Measurements from ENCODE around the gene ASS1.

The ASS1 gene

DNA sequence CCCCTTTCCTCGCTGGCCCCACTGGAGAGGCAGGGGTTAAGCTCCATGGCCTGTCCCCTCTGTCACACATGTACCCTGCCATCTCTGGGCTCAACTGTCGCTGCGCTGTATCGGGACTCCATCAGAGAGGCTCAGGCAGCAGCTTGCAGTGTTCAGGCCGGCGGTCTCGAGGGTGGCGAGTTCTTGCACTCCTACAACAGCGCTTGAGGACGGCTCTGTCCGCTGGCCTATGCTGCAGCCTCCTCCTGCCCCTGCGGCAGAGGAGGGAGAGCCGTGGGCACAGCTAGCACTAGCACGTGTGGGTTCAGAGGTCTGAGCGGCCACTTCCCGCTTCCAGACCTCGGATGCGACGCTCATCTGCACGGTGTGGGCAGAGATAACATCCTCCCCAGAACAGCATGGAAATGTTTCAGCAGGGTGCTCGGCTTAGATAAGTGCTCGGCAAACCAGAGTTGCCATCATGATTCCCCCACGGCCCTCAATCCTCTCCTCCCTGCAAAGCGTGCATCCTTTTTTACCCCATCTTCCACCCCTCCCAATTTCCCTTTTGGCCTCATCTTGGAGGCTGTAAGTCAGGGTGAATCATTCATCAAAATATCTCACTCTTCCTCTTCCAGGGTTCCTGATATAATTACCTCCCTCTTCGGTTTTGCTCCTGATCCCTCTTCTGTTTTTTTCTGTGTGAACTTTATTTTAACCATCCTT lies 92.7 kb downstream of the ASS1 start:
- peak; percentile 97 for DNase-seq

DNA sequence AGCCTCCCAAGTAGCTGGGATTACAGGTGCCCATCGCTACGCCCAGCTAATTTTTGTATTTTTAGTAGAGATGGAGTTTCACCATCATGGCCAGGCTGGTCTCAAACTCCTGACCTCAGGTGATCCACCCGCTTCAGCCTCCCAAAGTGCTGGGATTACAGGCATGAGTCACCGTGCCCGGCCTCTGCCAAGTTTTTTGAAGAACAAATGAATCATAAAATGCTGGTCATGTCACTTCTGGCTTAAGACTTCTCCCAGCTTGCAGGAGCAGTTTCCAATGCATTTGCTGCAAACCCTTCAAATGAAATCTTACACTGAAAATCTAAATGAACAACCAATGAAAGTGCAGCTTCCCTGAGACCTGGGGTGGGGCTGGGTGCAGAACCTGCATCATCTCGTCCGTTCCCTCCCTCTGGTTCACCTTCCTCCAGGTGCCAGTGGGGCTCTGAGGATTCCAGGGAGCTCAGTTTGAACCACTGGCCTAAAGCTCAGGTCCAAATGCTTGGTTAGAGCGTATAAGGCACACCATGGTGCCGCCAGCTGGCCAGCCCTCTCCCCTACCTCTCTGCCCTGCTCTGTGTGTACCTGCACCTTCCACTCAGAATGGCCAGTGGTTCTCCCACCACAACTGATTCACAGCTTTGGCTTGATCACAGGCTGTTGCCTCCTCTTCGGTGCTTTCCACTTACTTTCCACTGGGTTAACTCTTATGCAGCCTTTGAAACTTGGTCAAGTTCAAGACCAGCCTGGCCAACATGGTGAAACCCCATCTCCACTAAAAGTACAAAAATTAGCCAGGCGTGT lies 94.9 kb downstream of the ASS1 start:
- DNase-seq: peak; percentile 46

DNA sequence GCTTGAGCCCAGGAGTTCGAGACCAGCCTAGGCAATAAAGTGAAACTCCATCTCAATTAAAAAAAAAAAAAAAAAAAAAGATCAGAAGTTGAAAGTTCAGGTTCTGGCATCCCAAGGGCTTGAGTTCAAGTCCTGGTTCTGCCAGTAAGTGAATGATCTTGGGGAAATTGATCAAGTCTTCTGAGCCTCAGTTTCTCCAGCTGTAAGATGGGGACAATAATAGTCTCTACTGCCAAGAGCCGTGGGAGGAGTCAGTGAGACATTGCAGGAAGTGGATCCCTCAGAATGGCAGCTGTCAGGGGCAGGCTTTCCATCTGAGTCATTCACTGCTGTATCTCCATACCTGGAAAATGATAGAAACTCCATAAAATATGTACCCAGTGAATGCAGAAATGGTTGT lies 96.8 kb downstream of the ASS1 start:
- DNase-seq: no peak

DNA sequence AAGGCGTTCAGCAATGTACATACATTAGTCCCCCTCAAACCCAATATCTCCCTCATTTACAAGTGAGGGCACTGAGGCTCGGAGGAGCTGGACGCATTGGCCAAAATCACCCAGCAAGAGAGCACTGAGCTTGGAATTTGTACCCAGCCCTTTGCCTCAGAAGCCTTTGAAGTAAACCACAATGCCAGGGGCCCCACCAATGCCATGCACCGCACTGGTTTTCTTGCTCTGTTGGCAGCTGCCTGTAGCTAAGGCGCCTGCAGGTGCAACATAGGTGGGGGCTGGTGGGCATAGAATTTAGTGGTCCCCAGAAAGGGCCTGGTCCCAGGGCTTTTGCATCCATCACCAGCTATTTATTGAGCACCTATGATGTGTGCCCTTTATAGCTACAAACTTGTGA lies 97.3 kb downstream of the ASS1 start:
- DNase-seq: no peak

DNA sequence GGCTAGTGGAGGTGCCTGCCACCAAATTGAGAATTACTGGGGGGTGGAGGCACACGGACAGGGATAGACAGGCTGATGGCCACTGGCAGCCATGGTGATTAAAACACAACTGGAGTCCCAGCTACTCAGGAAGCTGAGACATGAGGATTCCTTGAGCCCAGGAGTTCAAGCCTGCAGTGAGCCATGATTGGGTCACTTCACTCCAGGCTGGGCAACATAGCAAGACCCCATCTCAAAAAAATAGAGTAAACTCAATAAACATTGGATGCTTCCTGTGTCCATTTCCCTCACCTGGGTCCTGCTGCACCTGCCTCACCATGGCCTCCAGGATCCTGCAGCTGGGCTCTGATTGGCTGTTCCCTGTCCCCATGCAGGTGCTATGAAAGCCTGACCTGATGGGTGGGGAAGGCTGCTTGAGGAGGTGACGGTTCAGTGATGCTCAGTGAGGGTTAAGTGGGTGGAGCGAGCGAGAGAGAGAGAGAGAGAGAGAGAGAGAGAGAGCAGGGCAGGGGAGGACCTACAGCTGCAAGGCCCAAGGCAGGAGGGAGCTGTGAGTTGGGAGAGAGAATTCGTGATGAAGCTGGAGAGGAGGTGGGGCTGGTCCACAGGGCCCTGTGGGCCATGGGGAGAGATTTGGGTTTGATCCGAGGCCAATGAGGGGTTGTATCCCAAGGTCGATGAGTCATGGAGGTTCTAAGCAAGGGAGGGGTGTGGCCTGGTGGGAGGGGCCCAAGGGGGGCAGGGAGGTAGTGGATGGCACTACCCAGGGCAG lies 97.9 kb downstream of the ASS1 start:
- DNase-seq: peak; percentile 85

DNA sequence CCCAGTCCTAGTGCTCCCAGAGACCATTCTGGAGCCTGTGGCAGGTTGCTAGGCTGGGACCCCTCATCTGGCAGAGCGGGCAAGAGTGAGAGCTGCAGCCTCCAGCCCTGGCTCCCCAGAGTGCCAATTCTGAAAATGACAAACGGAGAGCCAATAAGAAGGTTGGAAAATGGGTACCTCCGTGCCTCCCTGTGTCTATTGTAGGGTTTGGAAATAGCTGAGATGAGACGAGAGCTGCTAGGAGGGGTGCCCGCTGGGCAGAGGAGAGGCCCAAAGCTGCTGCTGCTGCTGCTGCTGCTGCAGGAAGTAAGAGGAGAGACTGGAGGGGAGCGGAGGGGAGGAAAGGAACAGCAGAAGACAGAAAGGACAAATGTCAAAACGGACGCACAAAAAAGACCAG lies 98.6 kb downstream of the ASS1 start:
- DNase-seq: no peak

DNA sequence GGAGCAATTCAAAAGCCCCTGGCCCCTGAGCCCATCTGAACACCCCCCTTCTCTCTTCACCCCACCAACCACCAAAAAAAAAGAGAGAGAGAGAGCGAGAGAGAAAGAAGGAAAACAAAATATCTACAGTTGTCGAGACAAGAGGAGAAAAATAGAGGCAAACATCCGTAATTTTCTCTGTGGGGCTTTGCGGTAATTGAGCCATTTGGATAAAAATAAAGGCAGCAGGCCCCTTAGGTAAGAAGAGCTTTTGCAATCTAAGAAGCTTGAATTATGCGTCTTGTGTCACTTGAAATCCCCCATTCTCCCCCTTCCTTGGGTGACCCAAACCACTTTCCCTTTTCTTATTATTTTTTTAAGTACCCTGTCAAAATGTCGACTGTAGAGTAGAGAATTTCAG lies 99.1 kb downstream of the ASS1 start:
- no peak for DNase-seq

DNA sequence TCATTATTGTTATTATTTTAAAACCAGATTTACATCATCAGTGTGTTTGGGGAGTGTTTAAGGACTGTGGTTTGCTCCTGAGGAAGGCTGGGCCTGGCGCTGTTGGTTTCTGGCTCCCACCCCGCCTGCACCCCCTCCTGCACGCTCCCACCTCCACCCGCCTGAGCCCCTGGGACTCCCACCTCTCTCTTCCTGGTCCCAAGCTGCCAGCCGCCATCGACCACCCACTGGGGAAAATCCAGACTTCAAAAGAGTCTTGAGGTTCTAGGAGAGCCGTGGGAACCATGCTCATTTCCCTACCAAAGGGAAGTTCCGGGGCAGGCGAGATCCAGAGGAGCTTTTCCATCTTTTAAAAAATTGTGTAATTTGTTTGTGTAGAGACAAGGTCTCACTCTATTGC lies 99.6 kb downstream of the ASS1 start:
- no peak for DNase-seq

DNA sequence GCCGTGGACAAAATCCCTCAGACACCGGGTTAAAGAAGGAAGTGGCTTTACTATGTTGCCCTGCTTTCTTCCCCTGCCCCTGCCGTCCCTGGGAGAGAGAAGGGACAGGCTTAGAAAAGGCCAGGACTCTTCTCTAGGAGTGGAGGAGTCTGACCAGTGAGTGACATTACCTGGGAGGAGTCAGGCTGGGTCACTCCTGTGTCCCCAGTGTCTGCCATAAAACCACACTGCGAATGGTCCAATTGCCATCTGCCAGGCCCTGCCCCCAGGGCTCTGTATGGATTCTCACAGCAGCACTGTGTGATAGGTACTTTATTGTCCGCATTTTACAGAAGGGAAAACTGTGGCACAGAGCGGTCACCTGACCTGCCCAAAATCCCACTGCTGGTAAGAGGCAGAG lies 103.3 kb downstream of the ASS1 start:
- DNase-seq: no peak

DNA sequence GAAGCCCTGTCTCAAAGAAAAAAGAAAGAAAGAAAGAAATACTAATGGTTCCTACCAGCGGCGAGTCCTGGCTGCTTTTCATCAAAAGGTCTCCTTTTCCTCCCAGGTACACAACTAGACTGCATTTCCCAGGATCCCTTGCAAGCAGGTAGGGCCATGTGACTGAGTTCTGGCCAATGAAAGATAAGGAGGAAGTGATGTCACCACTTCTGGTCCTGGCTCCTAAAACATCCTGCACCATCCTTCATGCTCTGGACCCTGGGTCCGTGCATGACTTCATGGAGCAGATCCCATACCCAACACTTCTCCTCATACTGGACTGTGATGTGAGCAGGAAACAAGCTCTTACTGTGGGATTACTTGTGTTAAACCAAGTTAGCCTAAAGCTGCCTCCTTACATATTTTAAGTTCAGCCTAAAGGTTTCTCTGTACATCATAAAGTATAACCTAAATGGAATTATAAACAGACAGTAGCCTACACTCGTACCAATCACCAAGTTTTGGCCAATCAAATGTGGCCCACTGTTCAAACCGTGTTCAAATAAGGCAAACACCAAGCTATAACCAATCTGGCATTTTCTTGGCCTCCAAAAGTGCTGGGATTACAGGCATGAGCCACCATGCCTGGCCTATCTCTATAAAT lies 104.5 kb downstream of the ASS1 start:
- peak; percentile 67 for DNase-seq

All from hematopoietic multipotent progenitor cell treated with erythropoietin and hydrocortisone succinate and interleukin-3 and kit ligand, for 6 days (in vitro differentiated cells).